ENCODE data around the gene YAF2. TPM values are rescaled to one million over a fixed set of nuclear protein-coding genes. Genes with fewer than 3 reads are reported as not detected.
"Not testable (repeated sequence)": the region's sequence is repeated elsewhere in the genome, so short reads cannot be mapped to it uniquely, and the experiment has no call there.

Gene YAF2
- total RNA-seq, 1 donor from 2014 or later, result 20.5 TPM

- no peak for DNase-seq (ENCODE audit: low read depth)
Measured at GRCh38 chr12:42255221-42255865, 17.3 kb upstream of the YAF2 start.

DNA sequence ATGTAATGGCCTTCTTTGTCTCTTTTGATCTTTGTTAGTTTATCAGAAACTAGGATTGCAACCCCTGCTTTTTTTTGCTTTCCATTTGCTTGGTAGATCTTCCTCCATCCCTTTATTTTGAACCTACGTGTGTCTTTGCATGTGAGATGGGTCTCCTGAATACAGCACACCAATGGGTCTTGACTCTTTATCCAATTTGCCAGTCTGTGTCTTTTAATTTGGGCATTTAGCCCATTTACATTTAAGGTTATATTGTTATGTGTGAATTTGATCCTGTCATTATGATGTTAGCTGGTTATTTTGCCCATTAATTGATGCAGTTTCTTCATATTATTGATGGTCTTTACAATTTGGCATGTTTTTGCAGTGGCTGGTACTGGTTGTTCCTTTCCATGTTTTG is 14.6 kb upstream of the YAF2 start:
- DNase-seq (ENCODE audit: low read depth), result not testable (repeated sequence)

DNA sequence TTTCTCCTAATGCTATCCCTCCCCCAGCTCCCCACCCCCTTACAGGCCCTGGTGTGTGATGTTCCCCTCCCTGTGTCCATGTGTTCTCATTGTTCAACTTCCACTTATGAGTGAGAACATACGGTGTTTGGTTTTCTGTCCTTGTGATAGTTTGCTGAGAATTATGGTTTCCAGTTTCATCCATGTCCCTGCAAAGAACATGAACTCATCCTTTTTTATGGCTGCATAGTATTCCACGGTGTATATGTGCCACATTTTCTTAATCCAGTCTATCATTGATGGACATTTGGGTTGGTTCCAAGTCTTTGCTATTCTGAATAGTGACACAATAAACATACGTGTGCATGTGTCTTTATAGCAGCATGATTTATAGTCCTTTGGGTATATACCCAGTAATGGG is 11.0 kb upstream of the YAF2 start:
- DNase-seq (ENCODE audit: low read depth), result not testable (repeated sequence)

DNA sequence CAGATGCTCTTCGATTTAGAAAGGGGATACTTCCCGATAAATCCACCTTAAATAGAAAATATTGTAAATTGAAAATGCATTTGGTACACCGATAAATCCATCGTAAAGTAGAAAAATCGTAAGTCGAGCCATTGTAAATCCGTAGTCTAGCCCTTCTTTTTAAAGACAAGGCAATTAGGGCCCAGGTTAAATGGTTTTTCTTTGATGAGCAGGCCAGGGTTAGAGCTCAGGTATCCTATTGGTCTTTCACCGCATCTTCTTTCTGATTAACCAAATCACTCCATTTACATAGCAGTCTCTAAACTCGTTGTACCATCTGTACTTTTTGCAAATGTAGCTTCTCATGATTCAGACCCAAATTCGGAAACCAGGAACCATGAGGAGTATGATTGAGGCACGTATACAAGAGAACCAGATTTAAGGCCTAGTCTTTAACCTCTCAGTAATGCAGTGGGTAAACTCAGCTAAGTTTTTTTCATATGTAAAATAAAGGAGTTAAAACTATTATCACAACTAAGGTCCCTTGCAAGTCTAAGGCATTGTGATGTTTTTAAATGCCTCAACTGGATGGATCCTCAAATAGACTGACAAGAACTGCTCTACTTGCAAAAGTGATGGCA is 2.2 kb upstream of the YAF2 start:
- DNase-seq (ENCODE audit: low read depth), result no peak

DNA sequence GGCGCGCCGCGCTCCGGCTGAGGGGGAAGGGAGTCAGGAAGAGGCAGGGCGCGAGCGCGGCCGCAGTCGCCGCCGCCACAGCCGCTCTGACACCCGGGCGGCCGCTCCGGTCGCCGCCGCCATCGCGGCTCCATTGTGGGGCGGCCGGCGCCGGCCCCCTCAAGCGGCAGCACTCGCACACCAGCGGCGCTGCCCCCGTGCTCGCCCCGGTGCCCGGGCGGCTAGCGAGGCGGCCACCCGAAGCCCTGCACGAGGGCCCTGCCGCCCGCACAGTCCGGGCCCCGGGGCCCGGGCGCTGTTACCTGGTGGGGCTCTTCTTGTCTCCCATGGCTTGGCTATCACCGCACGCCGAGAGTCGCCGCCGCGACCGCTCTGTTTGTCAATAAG is 202 bp downstream of the YAF2 start:
- no peak for DNase-seq (ENCODE audit: low read depth)

DNA sequence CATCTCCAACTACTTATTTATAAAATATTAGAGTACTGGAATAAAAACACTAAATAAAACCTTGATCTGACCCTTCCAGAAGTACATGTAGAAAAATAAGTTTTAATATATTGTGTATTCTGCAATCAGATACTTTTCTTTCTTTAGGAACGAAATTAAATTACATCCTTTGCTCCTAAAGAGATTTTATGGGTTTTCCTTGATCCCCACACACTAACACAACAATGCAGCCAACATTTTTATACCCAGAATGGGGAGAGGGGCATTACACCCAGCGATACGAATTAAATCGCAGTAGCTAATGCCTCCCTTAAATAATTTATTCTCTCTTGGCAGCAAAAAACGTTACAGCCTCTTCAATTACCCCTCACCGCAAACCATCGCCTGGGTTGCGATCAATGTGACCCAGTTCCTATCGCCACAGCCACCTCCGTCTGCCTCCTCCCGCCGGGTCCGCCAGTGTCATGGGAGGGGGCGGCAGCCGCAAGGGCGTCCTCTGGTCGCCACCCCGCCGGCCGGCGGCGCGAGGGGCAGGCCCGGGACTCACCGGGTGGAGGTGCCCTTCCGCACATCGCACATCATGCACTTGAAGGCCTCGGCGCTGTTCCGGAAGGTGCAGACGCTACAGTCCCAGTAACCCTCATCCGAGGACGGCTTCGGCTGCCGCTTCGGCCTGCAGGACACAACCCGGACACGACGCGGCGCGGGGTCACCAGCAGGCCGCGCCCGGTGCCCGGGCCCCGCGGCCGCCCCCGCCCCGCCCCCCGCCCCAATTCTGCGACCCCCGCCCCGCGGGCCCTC is 796 bp downstream of the YAF2 start:
- peak; percentile 84 for DNase-seq (ENCODE audit: low read depth)

DNA sequence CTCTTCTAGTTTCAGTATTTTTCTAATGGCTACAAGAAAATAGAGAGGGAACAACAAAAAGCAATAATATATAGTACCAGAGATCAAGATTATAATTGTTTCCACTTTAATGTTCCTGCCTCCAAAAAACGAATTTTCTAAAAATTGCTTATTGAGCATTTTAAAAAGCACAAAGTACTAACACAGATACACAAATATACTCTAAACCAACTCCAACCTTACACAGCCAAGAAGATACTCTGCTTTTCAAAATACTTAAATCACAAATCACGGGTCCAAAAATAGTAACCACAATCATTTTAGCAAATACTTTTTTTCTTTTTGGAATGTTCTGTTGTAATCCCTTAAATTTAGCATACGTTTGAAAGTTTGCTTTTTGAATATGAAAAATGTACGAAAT is 2.0 kb downstream of the YAF2 start:
- peak; percentile 24 for DNase-seq (ENCODE audit: low read depth)

GRCh38 chr12:42235426-42235825 is 2.6 kb downstream of the YAF2 start:
- no peak for DNase-seq (ENCODE audit: low read depth)

- DNase-seq (ENCODE audit: low read depth), result no peak
Measured at GRCh38 chr12:42234970-42235369, 3.1 kb downstream of the YAF2 start.

DNA sequence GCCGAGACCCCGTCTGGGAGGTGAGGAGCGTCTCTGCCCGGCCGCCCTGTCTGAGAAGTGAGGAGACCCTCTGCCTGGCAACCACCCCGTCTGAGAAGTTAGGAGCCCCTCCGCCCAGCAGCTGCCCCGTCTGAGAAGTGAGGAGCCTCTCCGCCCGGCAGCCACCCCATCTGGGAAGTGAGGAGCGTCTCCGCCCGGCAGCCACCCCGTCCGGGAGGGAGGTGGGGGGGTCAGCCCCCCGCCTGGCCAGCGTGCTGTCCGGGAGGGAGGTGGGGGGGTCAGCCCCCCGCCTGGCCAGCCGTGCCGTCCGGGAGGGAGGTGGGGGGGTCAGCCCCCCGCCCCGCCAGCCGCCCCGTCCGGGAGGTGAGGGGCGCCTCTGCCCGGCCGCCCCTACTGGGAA is 10.5 kb downstream of the YAF2 start:
- DNase-seq (ENCODE audit: low read depth), result not testable (repeated sequence)

DNA sequence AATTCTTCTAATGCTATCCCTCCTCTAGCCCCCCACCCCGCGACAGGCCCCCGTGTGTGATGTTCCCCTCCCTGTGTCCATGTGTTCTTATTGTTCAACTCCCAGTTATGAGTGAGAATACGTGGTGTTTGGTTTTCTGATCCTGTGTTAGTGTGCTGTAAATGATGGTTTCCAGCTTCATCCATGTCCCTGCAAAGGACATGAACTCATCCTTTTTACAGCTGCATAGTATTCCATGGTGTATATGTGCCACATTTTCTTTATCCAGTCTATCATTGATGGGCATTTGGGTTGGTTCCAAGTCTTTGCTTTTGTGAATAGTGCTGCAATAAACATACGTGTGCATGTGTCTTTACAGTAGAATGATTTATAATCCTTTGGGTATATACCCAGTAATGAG is 13.5 kb downstream of the YAF2 start:
- not testable (repeated sequence) for DNase-seq (ENCODE audit: low read depth)

- DNase-seq (ENCODE audit: low read depth), result no peak
Measured at GRCh38 chr12:42222724-42223123, 15.3 kb downstream of the YAF2 start.

- no peak for DNase-seq (ENCODE audit: low read depth)
Measured at GRCh38 chr12:42221726-42222125, 16.3 kb downstream of the YAF2 start.

DNA sequence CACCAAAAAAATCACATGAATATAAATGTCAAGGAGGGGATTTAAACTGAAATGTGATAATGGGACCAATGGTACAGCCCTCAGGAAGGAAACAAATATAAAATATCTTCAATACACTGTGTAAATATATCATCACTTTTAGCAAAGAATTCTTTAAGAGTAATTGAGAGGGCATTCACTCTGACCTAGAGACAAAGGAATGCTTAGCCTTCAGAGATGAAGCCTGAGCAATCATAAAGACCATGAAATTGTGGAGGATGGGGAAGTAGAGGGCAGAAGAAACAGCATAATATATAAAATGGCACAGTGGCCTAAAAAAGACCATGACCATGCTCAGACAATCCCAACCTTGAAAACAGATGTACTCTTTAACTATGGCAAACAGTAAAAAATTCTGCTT is 20.4 kb downstream of the YAF2 start:
- DNase-seq (ENCODE audit: low read depth), result peak; percentile 11

- no peak for DNase-seq (ENCODE audit: low read depth)
Measured at GRCh38 chr12:42216737-42217136, 21.3 kb downstream of the YAF2 start.

DNA sequence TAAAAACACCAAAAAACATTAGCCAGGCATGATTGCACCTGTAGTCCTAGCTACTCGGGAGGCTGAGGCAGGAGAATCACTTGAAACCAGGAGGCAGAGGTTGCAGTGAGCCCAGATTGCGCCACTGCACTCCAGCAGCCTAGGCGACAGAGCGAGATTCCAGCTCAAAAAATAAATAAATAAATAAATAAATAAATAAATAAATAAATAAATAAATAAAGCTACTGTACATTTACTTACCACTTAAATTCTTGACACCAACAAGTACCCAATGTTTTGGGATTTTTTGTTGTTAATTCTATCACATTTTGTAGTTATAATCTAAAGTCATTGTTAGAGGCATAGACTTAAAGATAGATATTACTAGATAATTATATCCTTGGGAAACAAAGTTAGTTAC is 22.3 kb downstream of the YAF2 start:
- DNase-seq (ENCODE audit: low read depth), result not testable (repeated sequence)

GRCh38 chr12:42213954-42214426 is 24.1 kb downstream of the YAF2 start:
- peak; percentile 45 for DNase-seq (ENCODE audit: low read depth)

DNA sequence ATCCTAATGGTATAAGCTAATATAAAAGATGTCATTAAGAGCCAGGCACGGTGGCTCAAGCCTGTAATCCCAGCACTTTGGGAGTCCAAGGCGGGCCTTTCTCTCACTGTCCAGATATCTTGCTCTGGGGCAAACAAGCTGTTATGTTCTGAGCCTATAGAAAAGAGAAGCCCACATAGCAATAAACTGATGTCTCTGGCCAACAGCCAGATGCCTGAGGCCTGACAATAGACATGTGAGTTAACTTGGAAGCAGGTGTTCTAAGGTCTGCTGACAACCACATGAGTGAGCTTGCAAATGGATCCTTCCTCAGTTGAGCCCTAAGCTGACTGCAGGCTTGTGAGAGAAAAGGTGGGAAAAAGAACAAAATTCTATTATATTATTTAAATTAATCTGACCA is 25.0 kb downstream of the YAF2 start:
- peak; percentile 78 for DNase-seq (ENCODE audit: low read depth)

DNA sequence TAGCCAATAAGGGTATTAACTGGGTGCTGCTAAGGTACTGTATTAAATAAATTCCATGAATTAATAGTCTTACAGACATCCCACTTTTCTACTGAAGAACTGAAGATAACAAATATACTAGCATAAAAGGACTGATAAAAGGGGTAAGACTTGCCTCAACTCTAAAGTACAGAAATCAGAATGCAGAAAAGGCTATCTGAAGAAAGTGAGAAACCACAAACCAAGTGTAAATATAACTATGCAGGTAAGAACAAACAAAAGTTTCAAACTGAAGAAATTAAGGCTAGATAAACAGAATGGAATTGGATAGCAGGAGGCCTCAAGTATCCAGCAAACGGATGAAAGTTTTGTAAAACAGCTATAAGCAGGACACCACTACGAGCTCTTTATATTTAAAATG is 29.5 kb downstream of the YAF2 start:
- DNase-seq (ENCODE audit: low read depth), result no peak

GRCh38 chr12:42204819-42205218 is 33.2 kb downstream of the YAF2 start:
- no peak for DNase-seq (ENCODE audit: low read depth)

GRCh38 chr12:42204362-42204761 is 33.7 kb downstream of the YAF2 start:
- no peak for DNase-seq (ENCODE audit: low read depth)

DNA sequence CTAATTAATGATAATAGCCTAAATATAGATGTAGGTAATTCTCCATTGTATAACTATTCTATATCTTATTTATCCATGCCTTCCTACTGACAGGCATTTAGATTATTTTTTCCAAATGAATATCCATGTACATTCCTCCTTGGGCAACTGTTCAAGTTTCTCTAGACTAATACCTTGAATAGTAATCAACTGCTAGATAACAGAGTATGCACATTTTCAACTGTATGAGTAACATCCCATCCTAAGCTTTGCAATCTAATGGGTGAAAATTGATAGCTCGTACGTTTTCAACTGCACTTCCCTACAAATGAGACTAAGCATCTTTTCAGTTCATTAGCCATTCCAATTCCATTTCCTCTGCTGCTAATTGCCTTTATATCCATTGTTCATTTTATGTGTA is 37.0 kb downstream of the YAF2 start:
- DNase-seq (ENCODE audit: low read depth), result no peak

All from myocyte (in vitro differentiated cells).